Breast epithelium (tissue), 3 donors: ENCODE results near the gene CBX6.
"Not testable (repeated sequence)": the region's sequence is repeated elsewhere in the genome, so short reads cannot be mapped to it uniquely, and the experiment has no call there.

Source experiments
- POLR2A ChIP-seq: fragments of 450-650 bp; IDR thresholded peaks from one replicate; pipeline ENCODE4 v1.6.1; 2016; ENCODE audit warnings: antibody characterized with exemption, mild to moderate bottlenecking, moderate library complexity
- POLR2AphosphoS5 ChIP-seq, 3 donors: sonication (generic); formaldehyde crosslinking; IDR thresholded peaks; one replicate each; pipeline ENCODE4 v1.6.1; 2017; ENCODE audit warnings: antibody characterized with exemption in 3 of 3
- TF ChIP-seq, protein P1 (sequence below), 3 donors: fragments of 450-650 bp; IDR thresholded peaks; one replicate each; pipeline ENCODE4 v1.5.1; 2016 to 2017; ENCODE audit warnings: antibody characterized with exemption in 3 of 3, mild to moderate bottlenecking in 3 of 3, moderate library complexity in 3 of 3

DNA sequence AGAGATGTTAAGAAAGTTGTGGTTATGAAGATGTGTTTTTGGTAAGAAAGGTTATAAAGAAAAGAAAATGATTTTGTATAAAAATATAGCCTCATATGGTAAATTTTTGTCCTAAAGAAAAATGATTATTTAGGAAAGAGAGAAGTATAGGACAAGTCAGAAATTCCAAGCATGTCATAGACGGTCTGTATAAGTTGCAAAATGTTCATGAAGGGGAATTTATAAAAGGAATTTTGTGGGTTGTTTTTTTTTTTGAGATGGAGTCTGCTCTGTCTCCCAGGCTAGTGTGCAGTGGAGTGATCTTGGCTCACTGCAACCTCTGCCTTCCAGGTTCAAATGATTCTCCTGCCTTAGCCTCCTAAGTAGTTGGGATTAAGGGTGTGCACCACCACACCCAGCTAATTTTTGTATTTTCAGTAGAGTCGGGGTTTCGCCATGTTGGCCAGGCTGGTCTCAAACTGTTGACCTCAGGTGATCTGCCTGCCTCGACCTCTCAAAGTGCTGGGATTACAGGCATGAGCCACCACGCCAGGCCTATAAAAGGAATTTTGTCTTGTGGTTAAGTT, 32.1 kb upstream of the CBX6 start:
- TF ChIP-seq, protein P1, sequence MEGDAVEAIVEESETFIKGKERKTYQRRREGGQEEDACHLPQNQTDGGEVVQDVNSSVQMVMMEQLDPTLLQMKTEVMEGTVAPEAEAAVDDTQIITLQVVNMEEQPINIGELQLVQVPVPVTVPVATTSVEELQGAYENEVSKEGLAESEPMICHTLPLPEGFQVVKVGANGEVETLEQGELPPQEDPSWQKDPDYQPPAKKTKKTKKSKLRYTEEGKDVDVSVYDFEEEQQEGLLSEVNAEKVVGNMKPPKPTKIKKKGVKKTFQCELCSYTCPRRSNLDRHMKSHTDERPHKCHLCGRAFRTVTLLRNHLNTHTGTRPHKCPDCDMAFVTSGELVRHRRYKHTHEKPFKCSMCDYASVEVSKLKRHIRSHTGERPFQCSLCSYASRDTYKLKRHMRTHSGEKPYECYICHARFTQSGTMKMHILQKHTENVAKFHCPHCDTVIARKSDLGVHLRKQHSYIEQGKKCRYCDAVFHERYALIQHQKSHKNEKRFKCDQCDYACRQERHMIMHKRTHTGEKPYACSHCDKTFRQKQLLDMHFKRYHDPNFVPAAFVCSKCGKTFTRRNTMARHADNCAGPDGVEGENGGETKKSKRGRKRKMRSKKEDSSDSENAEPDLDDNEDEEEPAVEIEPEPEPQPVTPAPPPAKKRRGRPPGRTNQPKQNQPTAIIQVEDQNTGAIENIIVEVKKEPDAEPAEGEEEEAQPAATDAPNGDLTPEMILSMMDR (IDR thresholded peaks at IDR 0.05): not testable (repeated sequence)
- not testable (repeated sequence) for TF ChIP-seq POLR2AphosphoS5 (IDR thresholded peaks at IDR 0.05); POLR2A
